ENCODE data around the gene NCKAP5L.
"Not testable (repeated sequence)": the region's sequence is repeated elsewhere in the genome, so short reads cannot be mapped to it uniquely, and the experiment has no call there.

The NCKAP5L gene

DNA sequence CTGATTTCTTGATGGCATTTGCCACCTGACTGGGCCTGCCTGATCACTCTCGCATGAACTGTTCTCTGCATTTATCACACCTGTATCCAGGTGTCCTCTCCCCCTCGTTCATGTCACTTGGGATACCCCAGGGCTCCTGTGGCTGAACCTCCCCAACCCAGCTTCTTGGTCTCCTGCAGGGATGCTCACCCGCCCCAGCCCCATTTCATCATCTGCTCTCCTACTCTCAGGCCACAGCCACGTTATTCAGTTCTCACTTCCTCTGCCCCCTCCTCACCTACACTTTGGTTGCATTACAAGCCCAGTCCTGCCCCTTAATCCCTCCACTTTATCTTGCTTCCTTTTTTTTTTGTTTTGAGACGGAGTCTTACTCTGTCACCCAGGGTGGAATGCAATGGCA is 51.4 kb downstream of the NCKAP5L start:
- no peak for DNase-seq

DNA sequence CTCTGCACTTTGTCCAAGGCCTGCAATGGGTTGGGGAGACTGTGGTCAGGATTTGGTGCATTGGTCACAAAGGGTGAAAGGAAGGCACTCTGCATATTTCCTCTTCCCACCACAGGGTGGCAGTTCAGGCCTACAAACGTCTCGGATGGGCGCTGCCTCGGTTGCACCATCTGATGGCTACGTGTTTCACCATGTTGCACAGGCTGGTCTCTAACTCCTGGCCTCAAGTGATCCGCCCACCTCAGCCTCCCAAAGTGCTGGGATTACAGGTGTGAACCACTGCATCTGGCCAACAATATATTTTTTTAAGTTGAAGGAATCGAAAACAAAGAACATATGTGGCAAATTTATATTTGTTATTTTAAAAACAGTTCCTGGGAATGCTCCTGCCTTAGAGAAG is 51.8 kb downstream of the NCKAP5L start:
- no peak for DNase-seq

DNA sequence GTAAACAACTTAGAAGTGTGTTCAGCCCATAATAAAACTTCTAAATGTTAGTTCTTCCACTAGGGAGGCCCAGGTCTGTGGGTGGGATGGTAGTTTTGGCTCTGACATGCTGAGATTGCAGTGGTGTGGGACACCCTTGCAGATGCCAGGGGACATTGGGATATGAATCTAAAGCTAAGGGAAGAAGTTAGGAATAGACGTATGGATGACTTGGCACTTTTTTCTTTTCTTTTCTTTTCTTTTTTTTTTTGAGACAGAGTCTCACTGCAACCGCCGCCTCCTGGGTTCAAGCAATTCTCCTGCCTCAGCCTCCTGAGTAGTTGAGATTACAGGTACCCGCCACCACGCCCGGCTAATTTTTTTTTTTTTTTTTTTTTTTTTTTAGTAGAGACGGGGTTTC is 55.1 kb downstream of the NCKAP5L start:
- DNase-seq: not testable (repeated sequence)

- no peak for DNase-seq
Measured at GRCh38 chr12:49767333-49767732, 60.9 kb downstream of the NCKAP5L start.

DNA sequence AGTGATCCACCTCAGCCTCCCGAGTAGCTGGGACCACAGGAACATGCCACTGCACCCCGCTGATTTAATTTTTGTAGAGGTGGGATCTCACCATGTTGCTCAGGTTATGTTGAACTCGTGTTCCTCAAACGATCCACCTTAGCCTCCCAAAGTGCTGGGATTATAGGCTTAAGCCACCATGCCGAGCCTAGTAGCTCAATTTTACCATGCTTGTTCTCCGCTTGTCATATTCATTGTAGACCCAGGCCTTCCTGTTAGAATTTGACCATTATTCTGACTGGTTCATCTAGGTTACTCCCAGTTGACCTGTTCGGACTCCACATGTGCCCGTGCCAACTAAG is 62.1 kb downstream of the NCKAP5L start:
- DNase-seq: no peak

- DNase-seq: no peak
Measured at GRCh38 chr12:49764126-49764525, 64.1 kb downstream of the NCKAP5L start.

- no peak for DNase-seq
Measured at GRCh38 chr12:49763006-49763591, 65.1 kb downstream of the NCKAP5L start.

- DNase-seq: no peak
Measured at GRCh38 chr12:49762468-49762847, 65.8 kb downstream of the NCKAP5L start.

GRCh38 chr12:49761677-49762467 is 66.3 kb downstream of the NCKAP5L start:
- DNase-seq: no peak

GRCh38 chr12:49750996-49751393 is 77.2 kb downstream of the NCKAP5L start:
- DNase-seq: no peak

GRCh38 chr12:49750027-49750995 is 77.9 kb downstream of the NCKAP5L start:
- DNase-seq: no peak

DNA sequence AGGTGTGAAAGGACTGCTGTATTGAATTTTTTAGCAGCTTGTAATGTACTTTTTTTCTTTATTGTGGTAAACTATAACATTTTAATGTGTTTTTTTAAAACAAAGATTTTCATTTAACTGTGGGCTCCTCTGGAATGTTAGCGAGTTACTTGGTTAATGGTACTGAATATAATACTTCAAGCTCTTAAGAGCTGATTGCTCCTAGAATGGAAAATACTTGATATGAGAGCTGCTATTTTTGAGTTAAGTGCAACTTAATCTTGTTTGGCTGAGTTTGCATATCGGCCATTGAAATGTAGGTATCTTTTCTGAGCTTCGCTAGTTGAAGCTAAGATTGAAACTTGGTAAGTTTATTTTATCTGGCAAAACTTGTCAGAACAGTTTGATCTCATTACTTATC is 79.4 kb downstream of the NCKAP5L start:
- DNase-seq: no peak

GRCh38 chr12:49748306-49748705 is 79.9 kb downstream of the NCKAP5L start:
- no peak for DNase-seq

GRCh38 chr12:49744363-49744885 is 83.8 kb downstream of the NCKAP5L start:
- no peak for DNase-seq

GRCh38 chr12:49741882-49742620 is 86.2 kb downstream of the NCKAP5L start:
- no peak for DNase-seq

Measured in DMS 273 treated with DMSO at 0.1 percent for 48 hours (cell line).